NCI-H2107 treated with DMSO at 0.1 percent for 48 hours (cell line): ENCODE measurements around the gene GCSAM.
"Not testable (repeated sequence)": the region's sequence is repeated elsewhere in the genome, so short reads cannot be mapped to it uniquely, and the experiment has no call there.

Experiments
- DNase-seq: peaks from one replicate; lab custom pipeline; 2025; ENCODE audit not compliant: unreplicated experiment; lab: John Stamatoyannopoulos, UW

GCSAM gene

GRCh38 chr3:112074616-112075497 is 58.2 kb downstream of the GCSAM start:
- DNase-seq: peak; percentile 80

DNA sequence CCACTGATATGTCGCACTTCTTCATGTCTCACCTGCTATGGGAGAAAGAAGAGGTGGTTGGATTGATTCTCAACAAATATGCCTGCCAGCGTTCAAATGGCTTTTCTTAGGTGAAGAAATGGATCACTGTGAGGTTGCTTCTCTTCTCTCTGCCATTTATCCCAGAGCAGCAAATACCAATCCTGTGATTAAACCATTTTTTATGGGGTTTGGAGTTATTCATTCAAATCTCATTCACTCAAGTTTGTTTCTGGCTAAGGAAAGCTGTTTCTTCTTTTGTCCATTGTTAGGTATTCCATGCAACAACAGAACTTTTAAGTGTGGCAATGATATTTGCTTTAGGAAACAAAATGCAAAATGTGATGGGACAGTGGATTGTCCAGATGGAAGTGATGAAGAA is 59.0 kb downstream of the GCSAM start:
- DNase-seq: no peak

GRCh38 chr3:112072387-112073060 is 60.5 kb downstream of the GCSAM start:
- DNase-seq: not testable (repeated sequence)
